Activated CD8-positive, alpha-beta memory T cell treated with anti-CD3 and anti-CD28 coated beads for 24 hours (primary cell): ENCODE measurements around the gene PKP1.
A peak's percentile ranks its signal among the peaks of the same experiment; 100 is the strongest.

Source experiments
- DNase-seq: peaks from one replicate; pipeline ENCODE4 v3.0.0-alpha.2; 2020

The PKP1 gene

DNA sequence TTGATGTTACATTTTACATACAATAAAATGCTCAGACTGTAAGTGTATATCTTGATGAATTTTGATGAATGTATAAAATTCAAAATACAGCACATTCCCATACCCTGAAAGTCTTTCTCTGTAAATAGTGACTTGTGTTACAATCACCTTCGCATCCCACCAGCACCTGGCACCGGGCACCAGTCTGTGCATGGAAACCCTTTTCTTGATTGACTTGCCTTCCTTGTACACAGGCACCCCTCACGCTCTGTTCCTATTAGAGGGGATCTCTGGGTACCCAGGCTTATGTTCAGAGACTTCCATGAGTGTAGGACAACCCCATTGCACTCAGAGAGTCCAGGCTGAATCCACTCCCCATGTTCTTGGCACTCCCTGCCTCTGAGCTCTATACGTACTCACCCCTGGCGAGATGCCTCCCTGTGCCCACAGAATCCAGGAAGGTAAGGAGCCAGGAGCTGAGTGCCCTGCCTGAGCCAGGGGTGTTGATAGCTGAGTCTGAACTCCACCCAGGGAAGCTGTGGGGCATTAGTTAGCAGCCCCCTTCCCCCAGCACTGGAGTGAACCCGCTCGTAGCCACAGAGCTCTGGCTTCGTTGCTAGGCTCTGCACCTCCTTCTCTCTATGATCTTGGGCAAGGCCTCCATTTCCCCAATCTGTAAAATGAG lies 22.5 kb upstream of the PKP1 start:
- DNase-seq: no peak

GRCh38 chr1:201261771-201262547 lies 21.3 kb upstream of the PKP1 start:
- no peak for DNase-seq

DNA sequence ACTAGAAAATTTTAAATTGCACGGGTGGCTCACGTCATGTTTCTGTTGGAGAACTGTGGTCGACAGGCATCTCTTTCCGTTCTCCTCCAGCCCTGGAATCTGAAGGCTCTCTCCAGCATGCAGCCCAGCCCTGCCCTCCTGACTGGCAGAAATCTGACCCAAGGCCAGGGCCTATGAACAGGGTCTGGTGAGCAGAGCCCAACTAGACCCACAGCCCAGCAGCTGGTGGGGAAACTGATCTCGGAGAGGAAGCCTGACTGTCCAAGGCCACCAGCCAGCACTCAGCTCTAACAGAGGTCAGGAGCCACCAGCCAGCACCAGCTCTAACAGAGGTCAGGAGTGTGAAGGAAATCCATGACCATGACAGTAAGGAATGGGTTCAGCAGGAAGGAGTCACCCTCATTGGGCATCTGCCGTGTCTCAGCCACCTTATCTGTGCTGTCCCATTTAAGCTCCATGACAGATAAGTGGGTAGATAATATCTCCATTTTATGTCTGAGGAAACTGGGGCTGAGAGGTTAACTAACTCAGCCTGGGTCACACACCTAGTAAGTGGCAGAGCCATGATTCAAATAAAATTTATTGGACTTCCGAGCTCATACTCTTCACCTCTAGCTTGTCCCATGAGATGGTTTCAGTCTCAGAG lies 20.2 kb upstream of the PKP1 start:
- peak; percentile 9 for DNase-seq

- peak; percentile 49 for DNase-seq
These were observed 19.2 kb upstream of the PKP1 start for GRCh38 chr1:201264072-201264471.

GRCh38 chr1:201264554-201264953 lies 18.8 kb upstream of the PKP1 start:
- peak; percentile 11 for DNase-seq

DNA sequence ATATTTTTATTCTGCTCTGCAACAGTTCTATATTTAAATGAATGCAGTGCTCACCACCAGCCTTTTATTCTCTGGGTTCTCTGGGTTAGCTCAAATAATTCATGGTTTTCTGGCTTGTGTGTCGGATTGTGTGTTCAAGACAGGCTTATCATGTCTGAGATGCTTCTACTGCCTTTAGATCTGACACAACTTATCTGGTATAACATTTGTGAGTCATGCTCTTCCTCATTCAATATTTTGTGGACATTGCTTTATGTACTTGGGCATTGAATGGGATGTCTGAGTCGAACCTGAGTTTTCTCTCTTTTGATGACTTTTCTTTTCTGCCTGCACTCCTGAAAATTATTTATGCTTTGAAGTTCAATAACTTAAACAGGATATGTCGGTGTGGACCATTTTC lies 17.6 kb upstream of the PKP1 start:
- DNase-seq: no peak

- DNase-seq: no peak
These were observed 17.0 kb upstream of the PKP1 start for GRCh38 chr1:201266276-201266675.

GRCh38 chr1:201266774-201267173 lies 16.5 kb upstream of the PKP1 start:
- DNase-seq: no peak

DNA sequence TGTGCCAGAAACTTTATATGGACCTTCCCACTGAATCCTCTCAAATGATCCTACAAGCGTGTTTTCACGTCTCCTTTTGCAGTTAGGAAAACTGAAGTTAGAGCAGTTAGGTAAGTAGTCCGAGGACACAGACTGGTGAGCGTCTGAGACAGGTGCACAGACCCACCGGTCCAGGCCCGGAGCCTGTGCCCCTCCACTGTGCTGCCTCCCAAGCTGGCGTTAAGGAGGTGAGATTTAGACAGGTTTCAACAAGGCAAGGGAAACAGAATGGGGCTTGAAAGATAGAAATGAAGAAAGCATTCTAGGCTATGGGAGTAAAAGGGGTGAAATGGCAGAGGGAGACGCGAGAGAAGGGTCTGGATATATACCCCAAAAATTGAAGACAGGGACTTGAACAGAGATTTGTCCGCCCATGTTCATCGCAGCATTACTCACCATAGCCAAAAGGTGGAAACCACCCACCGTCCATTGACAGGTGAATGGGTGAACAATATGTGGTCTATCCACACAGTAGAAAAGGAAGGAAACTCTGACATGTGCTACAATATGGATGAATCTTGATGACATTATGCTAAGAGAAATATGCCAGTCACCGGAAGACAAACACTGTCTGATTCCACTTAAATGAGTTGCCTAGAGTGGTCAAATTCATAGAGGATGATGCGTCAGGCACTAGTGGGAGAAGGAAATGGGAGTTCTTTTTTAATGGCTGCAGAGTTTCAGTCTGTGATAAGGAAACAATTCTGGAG lies 15.7 kb upstream of the PKP1 start:
- DNase-seq: peak; percentile 28

GRCh38 chr1:201268604-201269151 lies 14.6 kb upstream of the PKP1 start:
- peak; percentile 24 for DNase-seq

DNA sequence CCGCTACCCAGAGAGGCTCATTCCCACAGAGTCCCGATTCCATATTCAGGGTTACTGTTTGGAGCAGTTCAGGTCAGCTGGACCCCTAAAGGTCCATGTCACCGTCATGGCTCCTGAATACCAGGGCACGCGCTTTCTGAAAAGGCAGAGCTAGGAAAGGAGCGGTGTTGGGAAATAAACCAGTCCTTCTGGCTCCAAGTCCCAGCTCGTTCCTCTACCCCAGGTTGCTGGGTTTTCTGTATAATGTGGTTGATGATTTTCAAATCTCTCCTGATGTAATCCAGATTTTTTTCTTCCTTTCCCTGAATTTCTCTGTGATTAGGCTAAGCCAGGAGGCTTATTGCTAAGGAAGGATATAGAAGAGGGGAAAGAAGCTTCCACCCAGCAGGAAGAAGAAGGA lies 14.0 kb upstream of the PKP1 start:
- DNase-seq: no peak

GRCh38 chr1:201269900-201270410 lies 13.4 kb upstream of the PKP1 start:
- DNase-seq: no peak

DNA sequence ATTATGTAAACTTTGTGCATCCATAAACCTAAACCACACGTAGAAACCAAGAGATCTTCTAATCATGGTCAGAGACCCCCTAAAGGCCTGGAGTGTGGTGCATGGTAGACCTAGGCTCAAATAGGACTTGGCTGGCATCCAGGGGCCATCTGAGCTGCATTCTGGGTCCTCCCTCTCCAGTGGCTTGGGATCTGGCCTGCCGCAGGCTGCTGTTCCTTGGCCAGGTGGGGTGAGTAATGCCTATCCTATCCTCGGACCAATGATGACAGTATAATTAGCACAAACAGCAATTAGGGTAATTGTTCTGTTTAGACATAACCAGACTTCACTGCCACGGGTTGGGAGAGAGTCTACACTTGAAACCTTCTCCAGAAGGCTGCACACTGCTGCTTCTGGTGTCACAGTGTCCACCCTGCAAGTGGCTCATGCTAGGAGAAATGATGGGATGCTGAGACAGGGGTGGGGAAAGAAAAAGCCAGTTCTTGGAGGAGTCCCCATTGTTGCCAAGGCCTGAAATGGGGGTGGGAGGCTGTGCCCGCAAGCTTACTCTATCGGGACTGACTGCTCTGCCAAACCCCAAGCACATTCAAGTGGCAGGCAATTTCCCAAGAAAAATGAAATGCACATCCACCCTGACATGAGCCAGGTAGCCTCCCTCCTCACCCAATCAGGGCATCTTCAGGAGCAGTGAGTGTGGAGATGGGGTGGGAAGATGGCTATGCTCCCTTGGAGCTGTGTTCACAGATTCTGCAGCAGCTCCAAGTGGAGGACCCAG lies 12.5 kb upstream of the PKP1 start:
- DNase-seq: no peak

- DNase-seq: no peak
These were observed 10.5 kb upstream of the PKP1 start for GRCh38 chr1:201272799-201273198.

DNA sequence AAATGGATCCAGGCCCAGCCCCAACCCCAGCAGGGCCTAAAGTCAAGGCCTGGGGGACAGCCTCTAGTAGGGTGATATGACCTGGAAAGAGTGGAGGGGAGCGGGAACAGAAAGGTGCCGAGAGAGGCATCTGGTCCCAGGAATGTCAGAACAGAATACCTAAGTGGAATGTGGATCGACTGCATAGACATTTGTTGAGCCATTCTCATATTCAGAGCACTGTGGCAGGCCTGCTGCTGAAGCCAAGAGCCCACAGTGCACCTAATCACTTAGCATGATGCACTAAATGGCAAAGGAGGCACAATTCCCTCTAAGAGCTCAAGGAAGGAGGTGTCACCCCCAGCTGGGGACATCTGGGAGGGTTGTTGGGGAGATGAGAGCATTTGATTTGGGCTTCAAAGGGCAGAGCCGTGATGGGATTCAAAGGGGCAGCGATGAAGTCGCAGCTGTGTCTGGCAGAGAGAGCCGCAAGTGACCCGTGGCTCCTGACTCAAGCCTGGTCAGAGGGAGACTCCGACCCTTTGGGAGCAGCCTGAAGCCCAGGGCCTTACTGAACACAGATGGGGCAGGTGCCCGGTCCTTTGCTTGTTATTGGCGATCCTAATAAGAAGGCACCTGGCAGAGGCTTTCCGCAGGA lies 8.6 kb upstream of the PKP1 start:
- no peak for DNase-seq

DNA sequence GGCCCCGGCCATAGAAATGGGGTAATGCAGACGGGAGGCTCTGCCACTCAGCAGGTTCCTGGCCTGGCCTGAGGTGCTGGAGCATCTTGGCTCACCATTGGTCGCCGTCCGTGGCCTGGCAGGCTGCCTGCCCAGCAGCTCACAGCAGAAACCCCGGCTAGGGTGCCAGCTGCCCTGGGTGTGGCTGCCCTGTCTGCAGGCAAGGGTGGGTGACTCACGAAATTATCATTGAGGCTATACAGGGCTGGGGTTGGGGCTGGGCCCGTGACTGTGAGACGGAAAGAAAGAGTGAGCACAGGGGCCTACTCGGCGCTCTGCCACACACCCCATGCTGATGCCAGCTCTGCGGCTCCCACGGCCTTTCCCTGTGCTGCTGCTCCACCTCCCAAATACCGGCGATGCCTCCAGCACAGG lies 8.0 kb upstream of the PKP1 start:
- no peak for DNase-seq

DNA sequence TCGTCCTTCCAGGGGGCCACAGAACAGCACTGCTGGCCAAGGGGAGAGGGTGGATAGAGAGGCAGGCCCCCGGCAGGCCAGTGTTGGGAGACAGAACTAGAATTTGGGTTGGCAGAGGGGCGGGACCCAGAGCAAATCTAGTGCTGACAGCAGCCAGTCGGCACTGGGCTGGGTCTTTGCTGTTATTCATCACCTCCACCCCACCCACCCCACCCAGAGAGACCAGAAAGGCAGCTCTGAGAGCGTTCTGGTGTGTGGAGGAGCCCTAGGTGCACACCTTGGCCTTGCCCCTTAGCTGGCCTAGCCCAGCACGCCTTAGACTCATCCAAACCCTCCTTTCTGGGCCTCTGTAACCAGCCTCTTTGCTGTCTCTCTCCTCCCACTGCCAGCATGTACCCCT lies 6.4 kb upstream of the PKP1 start:
- no peak for DNase-seq

GRCh38 chr1:201277441-201277840 lies 5.9 kb upstream of the PKP1 start:
- DNase-seq: no peak

GRCh38 chr1:201279313-201279712 lies 4.0 kb upstream of the PKP1 start:
- DNase-seq: no peak

GRCh38 chr1:201280884-201281283 lies 2.4 kb upstream of the PKP1 start:
- DNase-seq: no peak

DNA sequence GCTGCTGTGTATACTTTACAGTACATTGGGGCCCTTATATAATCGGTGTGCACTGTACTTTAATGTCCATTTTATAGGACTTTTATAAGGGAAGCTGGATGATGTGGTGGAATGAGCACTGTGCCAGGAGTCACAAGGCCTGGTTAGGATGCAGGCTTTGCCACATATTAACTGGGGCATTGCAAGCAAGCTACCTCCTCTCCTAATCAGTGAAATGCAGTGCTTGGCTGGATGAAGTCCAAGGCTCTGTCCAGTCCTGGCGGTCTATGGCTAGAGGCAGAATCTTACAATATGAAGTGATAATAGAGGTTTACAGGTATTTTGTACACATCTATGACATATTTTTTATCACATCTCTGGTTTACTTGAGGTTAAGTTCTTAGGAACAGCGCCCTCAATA lies 1.7 kb upstream of the PKP1 start:
- no peak for DNase-seq

- no peak for DNase-seq
These were observed 1.1 kb upstream of the PKP1 start for GRCh38 chr1:201282216-201282615.
